ENCODE results near the gene GYPC.

- no peak for TF ChIP-seq POLR2A (IDR thresholded peaks at IDR 0.05)
- no peak for TF ChIP-seq CTCF (IDR thresholded peaks at IDR 0.05)
Measured at GRCh38 chr2:126627643-126628042, 28.3 kb upstream of the GYPC start.
